Body of pancreas (tissue), 4 donors: ENCODE measurements around the gene PLEKHA6. TPM values are rescaled to one million over a fixed set of nuclear protein-coding genes. Genes with fewer than 3 reads are reported as not detected.

ENCODE experiments used
- ATAC-seq: fragments of 150-250 bp; one replicate; pipeline ENCODE4 v1.9.1; 2016
- DNase-seq, 4 donors: peaks; one replicate each; pipeline ENCODE4 v3.0.0-alpha.2; 2019
- H3K27ac ChIP-seq, 4 donors: fragments of 200-600 bp; sonication (generic); 1 replicate in 3 of 4; 2 replicates in 1 of 4; pipeline versions ENCODE4 v1.5.1 to v1.6.1; 2016 to 2019; ENCODE audit warnings: mild to moderate bottlenecking in 1 of 4, mixed read lengths in 1 of 4, moderate library complexity in 1 of 4
- H3K27me3 ChIP-seq, 2 donors: fragments of 200-600 bp; sonication (generic); one replicate each; pipeline ENCODE4 v1.6.0; 2016; ENCODE audit warnings: mild to moderate bottlenecking in 1 of 2
- H3K36me3 ChIP-seq, 2 donors: fragments of 200-600 bp; sonication (generic); replicated peaks in 1 of 2; 2 replicates each; pipeline ENCODE4 v1.5.1; 2016; ENCODE audit warnings: low read depth in 2 of 2; ENCODE audit not compliant: insufficient read depth in 1 of 2
- H3K4me1 ChIP-seq: fragments of 200-600 bp; sonication (generic); one replicate; pipeline ENCODE4 v1.6.0; 2016
- H3K4me3 ChIP-seq, 2 donors: fragments of 200-600 bp; sonication (generic); 1 replicate in 1 of 2; 2 replicates in 1 of 2; pipeline ENCODE4 v1.5.1; 2016 to 2019
- H3K9me3 ChIP-seq, 3 donors: fragments of 200-600 bp; sonication (generic); 1 replicate in 2 of 3; 2 replicates in 1 of 3; pipeline ENCODE4 v1.5.1; 2016
- CTCF ChIP-seq, 7 experiments: fragments of 450-650 bp in 4 of 7; fragments of 200-600 bp in 3 of 7; sonication (generic) in 3 of 7; IDR thresholded peaks; one replicate each; pipeline ENCODE4 v1.5.1; 2016 to 2019; ENCODE audit warnings: antibody characterized with exemption in 7 of 7
- POLR2A ChIP-seq, 3 donors: fragments of 450-650 bp; IDR thresholded peaks; one replicate each; pipeline ENCODE4 v1.6.1; 2016; ENCODE audit warnings: antibody characterized with exemption in 3 of 3, mild to moderate bottlenecking in 2 of 3
- WGBS, 2 donors: methylation state at CpG; one replicate each; pipeline ENCODE4 v1.1.5; 2017; 5-methylcytosine and 5-hydroxymethylcytosine counted together
- intact Hi-C: fragments of 100-400 bp; cut with DNase I; formaldehyde crosslinking; loops from one replicate; pipeline ENCODE4 v1.15.1; 2023
- total RNA-seq, 2 donors: library from RNA; depleted of rRNA; stranded (reverse); fragments of >200 nt; gene quantifications; one replicate each; pipeline ENCODE4 v1.1.0, GENCODE V29; 2016

Gene PLEKHA6
- total RNA-seq, 2 donors from 2014 or later, result 10.9 to 20.4 TPM

- Histone ChIP-seq H3K27ac (no peak overlapping the region), H3K27me3 (no peaks in the 10 kb centered on the region), H3K4me1 (peaks cover 12% of the 10 kb centered on the region), H3K36me3 (no peaks in the 10 kb centered on the region), H3K9me3 (no peaks in the 10 kb centered on the region), H3K4me3 (no peak overlapping the region)
- no peak for ATAC-seq
- intact Hi-C loops, result no loop called here
- no peak for DNase-seq
- no peak for TF ChIP-seq CTCF (IDR thresholded peaks at IDR 0.05)
- no peak for TF ChIP-seq POLR2A (IDR thresholded peaks at IDR 0.05)
- 73 to 81% methylated on average over 5 of the region's 5 CpGs for WGBS, 2 donors
These were observed 14.3 kb downstream of the PLEKHA6 start for GRCh38 chr1:204345438-204345841.

GRCh38 chr1:204344665-204345355 is 14.9 kb downstream of the PLEKHA6 start:
- Histone ChIP-seq H3K9me3 (no peaks in the 10 kb centered on the region), H3K27me3 (no peaks in the 10 kb centered on the region), H3K4me1 (peaks cover 11% of the 10 kb centered on the region), H3K27ac (no peak overlapping the region), H3K36me3 (no peaks in the 10 kb centered on the region), H3K4me3 (no peak overlapping the region)
- TF ChIP-seq POLR2A (IDR thresholded peaks at IDR 0.05) (no peak), CTCF (IDR thresholded peaks at IDR 0.05) (no peak)
- intact Hi-C loops, result no loop called here
- ATAC-seq (no peak), DNase-seq (no peak)
- WGBS, 2 donors, result 88 to 92% methylated on average over 6 of the region's 6 CpGs

GRCh38 chr1:204343802-204344201 is 15.9 kb downstream of the PLEKHA6 start:
- Histone ChIP-seq H3K27me3 (no peaks in the 10 kb centered on the region), H3K4me3 (no peak overlapping the region), H3K9me3 (no peaks in the 10 kb centered on the region), H3K36me3 (no peaks in the 10 kb centered on the region), H3K4me1 (peaks cover 9% of the 10 kb centered on the region), H3K27ac (no peak overlapping the region)
- ATAC-seq (no peak), DNase-seq (no peak)
- WGBS, 2 donors, result 82 to 88% methylated on average over 4 of the region's 4 CpGs
- no peak for TF ChIP-seq CTCF (IDR thresholded peaks at IDR 0.05)
- no peak for TF ChIP-seq POLR2A (IDR thresholded peaks at IDR 0.05)
- intact Hi-C loops, result no loop called here

GRCh38 chr1:204343247-204343646 is 16.5 kb downstream of the PLEKHA6 start:
- no peak for ATAC-seq

More at GRCh38 chr1:204343247-204343646, 16.5 kb downstream of the PLEKHA6 start:
- Histone ChIP-seq H3K27me3 (no peaks in the 10 kb centered on the region), H3K27ac (no peak overlapping the region), H3K36me3 (no peaks in the 10 kb centered on the region), H3K9me3 (no peaks in the 10 kb centered on the region), H3K4me3 (no peak overlapping the region), H3K4me1 (peaks cover 4% of the 10 kb centered on the region)
- DNase-seq, result no peak
- TF ChIP-seq CTCF (IDR thresholded peaks at IDR 0.05) (no peak), POLR2A (IDR thresholded peaks at IDR 0.05) (no peak)
- 94 to 96% methylated on average over 3 of the region's 3 CpGs for WGBS, 2 donors
- intact Hi-C loops, result no loop called here
